PC-9 (cell line): Measurements from ENCODE around the gene SDHB. TPM values are rescaled to one million over a fixed set of nuclear protein-coding genes. Genes with fewer than 3 reads are reported as not detected.
A peak's percentile ranks its signal among the peaks of the same experiment; 100 is the strongest.

Source experiments
- BruUV-seq: library from RNA; stranded (reverse); fragments of 400-500 nt; replicated peaks from 2 replicates; lab custom pipeline; 2021; lab: Mats Ljungman, UMichigan
- CTCF ChIA-PET: fragments of 300-600 bp; sonication (Branson Sonifier 250); formaldehyde crosslinking; loops from one replicate; lab custom pipeline; 2022; ENCODE audit warnings: antibody characterized with exemption; lab: Charles Lee
- POLR2A ChIA-PET: fragments of 300-600 bp; sonication (Branson Sonifier 250); formaldehyde crosslinking; loops from one replicate; lab custom pipeline; 2022; ENCODE audit warnings: antibody characterized with exemption; ENCODE audit not compliant: unreplicated experiment; lab: Charles Lee
- DNase-seq, 2 experiments: peaks; one replicate each; pipeline versions ENCODE4 v3.0.0 to v3.0.0-alpha.2; 2015 to 2022; ENCODE audit warnings: mixed read lengths in 1 of 2
- H2AFZ ChIP-seq: fragments of 200-600 bp; sonication (generic); 2 replicates; pipeline ENCODE4 v1.8.1; 2017; ENCODE audit warnings: antibody characterized with exemption
- H3F3A ChIP-seq: fragments of 200-600 bp; sonication (generic); 2 replicates; pipeline ENCODE4 v1.8.1; 2017; ENCODE audit warnings: antibody characterized with exemption, mild to moderate bottlenecking, low read depth; ENCODE audit not compliant: insufficient read depth
- H3K27ac ChIP-seq: fragments of 200-600 bp; sonication (generic); 2 replicates; pipeline ENCODE4 v1.6.1; 2016; ENCODE audit warnings: mixed run types
- H3K27me3 ChIP-seq: fragments of 200-600 bp; sonication (generic); 2 replicates; pipeline ENCODE4 v1.6.1; 2016; ENCODE audit warnings: low read depth, mixed run types; ENCODE audit not compliant: insufficient read depth
- H3K36me3 ChIP-seq: fragments of 200-600 bp; sonication (generic); 2 replicates; pipeline ENCODE4 v1.6.1; 2016; ENCODE audit warnings: low read depth, mixed run types
- H3K4me1 ChIP-seq: fragments of 200-600 bp; sonication (generic); replicated peaks from 2 replicates; pipeline ENCODE4 v1.6.1; 2016; ENCODE audit warnings: mixed run types; ENCODE audit not compliant: insufficient read depth
- H3K4me2 ChIP-seq: fragments of 200-600 bp; sonication (generic); 2 replicates; pipeline ENCODE4 v1.6.1; 2017; ENCODE audit warnings: mixed run types
- H3K4me3 ChIP-seq: fragments of 200-600 bp; sonication (generic); 2 replicates; pipeline ENCODE4 v1.6.1; 2016; ENCODE audit warnings: mixed run types
- H3K79me2 ChIP-seq: fragments of 200-600 bp; sonication (generic); 2 replicates; pipeline ENCODE4 v1.6.1; 2017; ENCODE audit warnings: low read depth, mixed run types
- H3K9me2 ChIP-seq: fragments of 200-600 bp; sonication (generic); 2 replicates; pipeline ENCODE4 v1.8.1; 2017; ENCODE audit warnings: mild to moderate bottlenecking; ENCODE audit not compliant: insufficient read depth
- H3K9me3 ChIP-seq: fragments of 200-600 bp; sonication (generic); 2 replicates; pipeline ENCODE4 v1.8.1; 2016; ENCODE audit warnings: low read depth; ENCODE audit not compliant: insufficient read depth
- H4K20me1 ChIP-seq: fragments of 200-600 bp; sonication (generic); 2 replicates; pipeline ENCODE4 v1.8.1; 2017; ENCODE audit not compliant: insufficient read depth
- CTCF ChIP-seq: fragments of 200-600 bp; sonication (generic); conservative IDR thresholded peaks from 2 replicates; pipeline ENCODE4 v1.6.1; 2017; ENCODE audit warnings: mixed run types, antibody characterized with exemption, mild to moderate bottlenecking, moderate library complexity
- EZH2 ChIP-seq: fragments of 200-600 bp; sonication (generic); IDR thresholded peaks from 2 replicates; pipeline ENCODE4 v1.8.0; 2017; ENCODE audit warnings: antibody characterized with exemption, low read depth
- intact Hi-C: fragments of 100-400 bp; cut with micrococcal nuclease; formaldehyde crosslinking; loops from one replicate; pipeline ENCODE4 v1.10.0; 2022; ENCODE audit not compliant: unreplicated experiment
- total RNA-seq: library from RNA; stranded (reverse); gene quantifications from 2 replicates; pipeline ENCODE4 v1.2.3, GENCODE V29; 2021

The SDHB gene
- total RNA-seq, 1 experiment from 2014 or later = 101 TPM

GRCh38 chr1:17011092-17011438 lies 42.8 kb downstream of the SDHB start:
- DNase-seq = no peak
- H3K27ac ChIP-seq = no peak overlapping the region
- no peaks in the 10 kb centered on the region for H3K9me2 ChIP-seq
- POLR2A ChIA-PET = no interaction called here
- TF ChIP-seq CTCF (no peak), EZH2 (no peak)
- H3K4me1 ChIP-seq = no peaks in the 10 kb centered on the region
- H3K27me3 ChIP-seq = no peaks in the 10 kb centered on the region
- intact Hi-C loops = loop anchor here (2.0 kb wide), 1 partner anchor 50 kb away; no protein-coding TSS in a partner anchor
- peak overlapping the region; percentile 75 for H3K4me2 ChIP-seq
- no TSS peak for BruUV-seq
- CTCF ChIA-PET = no interaction called here
- H3K9me3 ChIP-seq = no peaks in the 10 kb centered on the region
- no peaks in the 10 kb centered on the region; the same call in 1 of the 2 replicates for H3F3A ChIP-seq
- no peaks in the 10 kb centered on the region for H3K36me3 ChIP-seq
- no peaks in the 10 kb centered on the region; the same call in 1 of the 2 replicates for H3K79me2 ChIP-seq
- H2AFZ ChIP-seq = peak overlapping the region; percentile 77
- H4K20me1 ChIP-seq = no peaks in the 10 kb centered on the region
- peak overlapping the region; percentile 69 for H3K4me3 ChIP-seq

GRCh38 chr1:17009706-17010105 lies 44.1 kb downstream of the SDHB start:
- no TSS peak for BruUV-seq
- Histone ChIP-seq H3K4me2 (no peak overlapping the region), H3K9me2 (no peaks in the 10 kb centered on the region), H3K79me2 (no peaks in the 10 kb centered on the region; the same call in 1 of the 2 replicates), H3K27ac (no peak overlapping the region), H3F3A (no peaks in the 10 kb centered on the region), H3K36me3 (no peaks in the 10 kb centered on the region), H3K27me3 (no peaks in the 10 kb centered on the region), H2AFZ (no peak overlapping the region), H4K20me1 (no peaks in the 10 kb centered on the region), H3K4me1 (no peaks in the 10 kb centered on the region), H3K4me3 (no peak overlapping the region), H3K9me3 (no peaks in the 10 kb centered on the region)
- intact Hi-C loops = loop anchor here (2.0 kb wide), 1 partner anchor 49 kb away; no protein-coding TSS in a partner anchor
- DNase-seq = peak in 1 of 2 experiments; percentile 68
- ChIA-PET POLR2A (interaction anchor here (0.6 kb wide), 1 partner anchor 1205 kb away, joined by 13 read pairs; no protein-coding TSS in a partner anchor), CTCF (no interaction called here)
- TF ChIP-seq CTCF (no peak), EZH2 (no peak)

GRCh38 chr1:17008208-17008855 lies 45.5 kb downstream of the SDHB start:
- no peak overlapping the region for H3K4me2 ChIP-seq

More at GRCh38 chr1:17008208-17008855, 45.5 kb downstream of the SDHB start:
- Histone ChIP-seq H2AFZ (no peak overlapping the region), H3K27me3 (no peaks in the 10 kb centered on the region), H3K79me2 (no peaks in the 10 kb centered on the region; the same call in 1 of the 2 replicates), H3K27ac (no peak overlapping the region), H3K4me3 (no peak overlapping the region), H3K9me3 (no peaks in the 10 kb centered on the region), H4K20me1 (no peaks in the 10 kb centered on the region), H3F3A (peaks cover 11% of the 10 kb centered on the region), H3K4me1 (0 out of 2 replicates have a peak, but pooled peaks cover 4% of the 10 kb centered on the region), H3K9me2 (no peaks in the 10 kb centered on the region), H3K36me3 (no peaks in the 10 kb centered on the region)
- intact Hi-C loops = no loop called here
- TF ChIP-seq EZH2 = no peak
- POLR2A ChIA-PET = no interaction called here
- CTCF ChIA-PET = interaction anchor here (0.6 kb wide), 1 partner anchor 412 kb away, joined by 4 read pairs; no protein-coding TSS in a partner anchor
- DNase-seq = no peak
- BruUV-seq = no TSS peak
